WERI-Rb-1 (cell line): ENCODE measurements around the gene TRIM8.

Experiments
- DNase-seq: peaks from one replicate; pipeline ENCODE4 v3.0.0-alpha.2; 2020
- H3K27ac ChIP-seq: fragments of 250-450 bp; sonication (Bioruptor Pico); 2 replicates; pipeline ENCODE4 v1.5.1; 2020; ENCODE audit warnings: mild to moderate bottlenecking, moderate library complexity
- H3K27me3 ChIP-seq: fragments of 250-450 bp; sonication (Bioruptor Pico); 2 replicates; pipeline ENCODE4 v1.5.1; 2021; ENCODE audit warnings: mild to moderate bottlenecking, low read depth, moderate library complexity; ENCODE audit not compliant: insufficient read depth, severe bottlenecking
- H3K36me3 ChIP-seq: fragments of 250-450 bp; sonication (Bioruptor Pico); 2 replicates; pipeline ENCODE4 v1.5.1; 2020; ENCODE audit warnings: mild to moderate bottlenecking, moderate library complexity
- H3K4me3 ChIP-seq: 2 replicates; pipeline ENCODE4 v1.5.1; 2011; ENCODE audit warnings: low read depth, mild to moderate bottlenecking, control low read depth, low read length
- H3K9me3 ChIP-seq: fragments of 250-450 bp; sonication (Bioruptor Pico); 2 replicates; pipeline ENCODE4 v1.5.1; 2021; ENCODE audit warnings: mild to moderate bottlenecking, moderate library complexity; ENCODE audit not compliant: severe bottlenecking
- CTCF ChIP-seq: IDR thresholded peaks from 2 replicates; pipeline ENCODE4 v1.5.1; 2011; ENCODE audit warnings: low read depth, mild to moderate bottlenecking, control low read depth, inconsistent platforms, low read length

Gene TRIM8

GRCh38 chr10:102621443-102622325 lies 22.6 kb upstream of the TRIM8 start:
- DNase-seq, result no peak

GRCh38 chr10:102624094-102624493 lies 20.2 kb upstream of the TRIM8 start:
- H3K4me3 ChIP-seq, result no peak overlapping the region
- peaks cover 3% of the 10 kb centered on the region; the same call in 1 of the 2 replicates for H3K36me3 ChIP-seq
- no peak overlapping the region for H3K27ac ChIP-seq
- DNase-seq, result no peak
- peaks cover 4% of the 10 kb centered on the region for H3K9me3 ChIP-seq
- no peak for TF ChIP-seq CTCF
- H3K27me3 ChIP-seq, result no peaks in the 10 kb centered on the region

More at GRCh38 chr10:102621443-102622325, 22.6 kb upstream of the TRIM8 start:
- Histone ChIP-seq H3K4me3 (no peak overlapping the region), H3K9me3 (peaks cover 4% of the 10 kb centered on the region), H3K27me3 (no peaks in the 10 kb centered on the region), H3K36me3 (peaks cover 16% of the 10 kb centered on the region), H3K27ac (no peak overlapping the region)
- no peak for TF ChIP-seq CTCF

- Histone ChIP-seq H3K4me3 (no peak overlapping the region), H3K27ac (no peak overlapping the region), H3K27me3 (no peaks in the 10 kb centered on the region), H3K9me3 (peaks cover 4% of the 10 kb centered on the region), H3K36me3 (no peaks in the 10 kb centered on the region; the same call in none of the 2 replicates)
- DNase-seq, result no peak
- no peak for TF ChIP-seq CTCF
Measured at GRCh38 chr10:102624751-102625645, 19.3 kb upstream of the TRIM8 start.

GRCh38 chr10:102626026-102626685 lies 18.1 kb upstream of the TRIM8 start:
- TF ChIP-seq CTCF, result no peak
- DNase-seq, result no peak
- Histone ChIP-seq H3K27me3 (no peaks in the 10 kb centered on the region), H3K9me3 (peaks cover 4% of the 10 kb centered on the region), H3K36me3 (peaks cover 9% of the 10 kb centered on the region), H3K27ac (peak overlapping the region; percentile 91; the same call in 1 of the 2 replicates), H3K4me3 (no peak overlapping the region)

GRCh38 chr10:102627291-102627735 lies 17.0 kb upstream of the TRIM8 start:
- no peak for TF ChIP-seq CTCF
- H3K27me3 ChIP-seq, result no peaks in the 10 kb centered on the region
- peaks cover 9% of the 10 kb centered on the region for H3K36me3 ChIP-seq
- peak overlapping the region; percentile 91 for H3K27ac ChIP-seq
- DNase-seq, result peak; percentile 41
- H3K4me3 ChIP-seq, result no peak overlapping the region
- H3K9me3 ChIP-seq, result peaks cover 4% of the 10 kb centered on the region
